IPS-18c (cell line): ENCODE measurements around the gene VPS41.

Experiments
- H3K4me3 ChIP-seq: 2 replicates; pipeline ENCODE4 v1.7.0; 2013; ENCODE audit warnings: low read depth, mild to moderate bottlenecking, low read length, moderate library complexity; ENCODE audit not compliant: insufficient read depth
- H3K9me3 ChIP-seq: one replicate; pipeline ENCODE4 v1.6.1; 2013; ENCODE audit warnings: mild to moderate bottlenecking, low read length, moderate library complexity; ENCODE audit not compliant: control insufficient read depth, insufficient read depth

Gene VPS41

GRCh38 chr7:38795593-38795992 lies 113.4 kb downstream of the VPS41 start:
- Histone ChIP-seq H3K9me3 (no peaks in the 10 kb centered on the region), H3K4me3 (no peak overlapping the region)

- no peaks in the 10 kb centered on the region for H3K9me3 ChIP-seq
- H3K4me3 ChIP-seq = no peak overlapping the region
These were observed 127.0 kb downstream of the VPS41 start for GRCh38 chr7:38781991-38782390.

- no peaks in the 10 kb centered on the region for H3K9me3 ChIP-seq
- no peak overlapping the region for H3K4me3 ChIP-seq
These were observed 131.4 kb downstream of the VPS41 start for GRCh38 chr7:38777609-38778008.

GRCh38 chr7:38775506-38776175 lies 133.3 kb downstream of the VPS41 start:
- H3K9me3 ChIP-seq = no peaks in the 10 kb centered on the region
- no peak overlapping the region for H3K4me3 ChIP-seq

GRCh38 chr7:38773430-38773829 lies 135.6 kb downstream of the VPS41 start:
- Histone ChIP-seq H3K9me3 (no peaks in the 10 kb centered on the region), H3K4me3 (no peak overlapping the region)

GRCh38 chr7:38760226-38760625 lies 148.8 kb downstream of the VPS41 start:
- Histone ChIP-seq H3K9me3 (no peaks in the 10 kb centered on the region), H3K4me3 (no peak overlapping the region)

- Histone ChIP-seq H3K9me3 (no peaks in the 10 kb centered on the region), H3K4me3 (no peak overlapping the region)
These were observed 150.0 kb downstream of the VPS41 start for GRCh38 chr7:38759028-38759427.

- Histone ChIP-seq H3K4me3 (no peak overlapping the region), H3K9me3 (no peaks in the 10 kb centered on the region)
These were observed 151.1 kb downstream of the VPS41 start for GRCh38 chr7:38757931-38758330.

- H3K9me3 ChIP-seq = no peaks in the 10 kb centered on the region
- H3K4me3 ChIP-seq = no peak overlapping the region
These were observed 152.5 kb downstream of the VPS41 start for GRCh38 chr7:38756521-38756920.

- no peaks in the 10 kb centered on the region for H3K9me3 ChIP-seq
- no peak overlapping the region for H3K4me3 ChIP-seq
These were observed 155.6 kb downstream of the VPS41 start for GRCh38 chr7:38753347-38753746.

GRCh38 chr7:38751416-38751815 lies 157.6 kb downstream of the VPS41 start:
- Histone ChIP-seq H3K9me3 (no peaks in the 10 kb centered on the region), H3K4me3 (no peak overlapping the region)

- H3K9me3 ChIP-seq = no peaks in the 10 kb centered on the region
- no peak overlapping the region for H3K4me3 ChIP-seq
These were observed 160.9 kb downstream of the VPS41 start for GRCh38 chr7:38748056-38748610.

GRCh38 chr7:38746438-38746837 lies 162.6 kb downstream of the VPS41 start:
- H3K9me3 ChIP-seq = no peaks in the 10 kb centered on the region
- H3K4me3 ChIP-seq = no peak overlapping the region

- no peak overlapping the region for H3K4me3 ChIP-seq
- no peaks in the 10 kb centered on the region for H3K9me3 ChIP-seq
These were observed 164.2 kb downstream of the VPS41 start for GRCh38 chr7:38744746-38745145.

- no peak overlapping the region for H3K4me3 ChIP-seq
- H3K9me3 ChIP-seq = no peaks in the 10 kb centered on the region
These were observed 165.1 kb downstream of the VPS41 start for GRCh38 chr7:38743899-38744298.

GRCh38 chr7:38740041-38740440 lies 168.9 kb downstream of the VPS41 start:
- no peaks in the 10 kb centered on the region for H3K9me3 ChIP-seq
- no peak overlapping the region for H3K4me3 ChIP-seq

GRCh38 chr7:38736138-38736537 lies 172.9 kb downstream of the VPS41 start:
- Histone ChIP-seq H3K9me3 (no peaks in the 10 kb centered on the region), H3K4me3 (no peak overlapping the region)

- no peaks in the 10 kb centered on the region for H3K9me3 ChIP-seq
- H3K4me3 ChIP-seq = no peak overlapping the region
These were observed 177.8 kb downstream of the VPS41 start for GRCh38 chr7:38731215-38731614.

- no peak overlapping the region for H3K4me3 ChIP-seq
- no peaks in the 10 kb centered on the region for H3K9me3 ChIP-seq
These were observed 180.8 kb downstream of the VPS41 start for GRCh38 chr7:38728145-38728544.
